Kidney epithelial cell (primary cell): ENCODE measurements around the gene RPL28. TPM values are rescaled to one million over a fixed set of nuclear protein-coding genes. Genes with fewer than 3 reads are reported as not detected.

ENCODE experiments used
- DNase-seq: peaks from one replicate; pipeline ENCODE4 v3.0.0-alpha.2; 2010; ENCODE audit warnings: low read depth
- H3K27me3 ChIP-seq: 2 replicates; pipeline ENCODE4 v1.6.0; 2011; ENCODE audit warnings: low read length; ENCODE audit not compliant: control insufficient read depth, insufficient read depth
- H3K36me3 ChIP-seq: 2 replicates; pipeline ENCODE4 v1.5.1; 2011; ENCODE audit warnings: low read length; ENCODE audit not compliant: control insufficient read depth, insufficient read depth
- H3K4me3 ChIP-seq: 2 replicates; pipeline ENCODE4 v1.5.1; 2011; ENCODE audit warnings: low read depth, mild to moderate bottlenecking, control low read depth, low read length
- total RNA-seq: library from RNA; depleted of rRNA; stranded (reverse); fragments of >200 nt; gene quantifications from 2 replicates; pipeline ENCODE4 v1.2.3, GENCODE V29; 2015
- TF ChIP-seq, protein P1 (sequence below): IDR thresholded peaks from 2 replicates; pipeline ENCODE4 v1.5.1; 2011; ENCODE audit warnings: mild to moderate bottlenecking, moderate library complexity, low read length, control low read depth, inconsistent platforms; ENCODE audit not compliant: insufficient read depth, poor library complexity, severe bottlenecking

RPL28 gene
- total RNA-seq, 1 donor from 2014 or later, result 630 TPM

DNA sequence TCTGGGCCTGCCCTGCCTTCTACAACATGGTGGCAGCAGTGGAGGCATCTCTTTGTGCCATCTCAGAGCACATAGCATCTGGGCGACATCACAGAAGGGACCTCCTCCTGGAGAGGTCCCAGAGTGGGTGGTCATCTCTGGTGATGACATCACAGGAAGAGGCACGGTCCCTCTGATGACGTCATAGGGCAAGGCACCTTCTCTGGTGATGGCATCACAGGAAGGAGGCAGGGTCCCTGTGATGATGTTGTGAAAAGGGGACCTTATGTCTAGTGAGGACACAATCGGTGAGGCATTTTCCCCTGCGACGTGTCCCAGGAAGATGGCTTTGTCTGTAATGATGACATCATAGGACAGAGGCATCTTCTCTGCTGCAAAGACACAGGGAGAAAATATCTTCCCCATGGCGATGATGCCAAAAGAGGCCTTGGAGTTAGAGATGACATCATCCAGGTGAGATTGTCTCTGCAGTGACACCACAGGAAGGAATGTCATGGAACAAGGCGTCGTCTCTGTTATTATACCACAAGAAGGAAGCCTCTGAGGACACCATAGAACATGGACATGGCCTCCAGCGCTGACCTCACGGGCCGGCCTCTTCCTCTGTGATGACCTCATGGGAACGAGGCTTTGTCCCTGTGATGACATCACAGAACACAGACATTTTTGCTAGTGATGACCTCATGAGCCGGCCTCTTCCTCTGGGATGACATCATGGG is 46.7 kb downstream of the RPL28 start:
- no peak overlapping the region for H3K4me3 ChIP-seq
- TF ChIP-seq, protein P1, sequence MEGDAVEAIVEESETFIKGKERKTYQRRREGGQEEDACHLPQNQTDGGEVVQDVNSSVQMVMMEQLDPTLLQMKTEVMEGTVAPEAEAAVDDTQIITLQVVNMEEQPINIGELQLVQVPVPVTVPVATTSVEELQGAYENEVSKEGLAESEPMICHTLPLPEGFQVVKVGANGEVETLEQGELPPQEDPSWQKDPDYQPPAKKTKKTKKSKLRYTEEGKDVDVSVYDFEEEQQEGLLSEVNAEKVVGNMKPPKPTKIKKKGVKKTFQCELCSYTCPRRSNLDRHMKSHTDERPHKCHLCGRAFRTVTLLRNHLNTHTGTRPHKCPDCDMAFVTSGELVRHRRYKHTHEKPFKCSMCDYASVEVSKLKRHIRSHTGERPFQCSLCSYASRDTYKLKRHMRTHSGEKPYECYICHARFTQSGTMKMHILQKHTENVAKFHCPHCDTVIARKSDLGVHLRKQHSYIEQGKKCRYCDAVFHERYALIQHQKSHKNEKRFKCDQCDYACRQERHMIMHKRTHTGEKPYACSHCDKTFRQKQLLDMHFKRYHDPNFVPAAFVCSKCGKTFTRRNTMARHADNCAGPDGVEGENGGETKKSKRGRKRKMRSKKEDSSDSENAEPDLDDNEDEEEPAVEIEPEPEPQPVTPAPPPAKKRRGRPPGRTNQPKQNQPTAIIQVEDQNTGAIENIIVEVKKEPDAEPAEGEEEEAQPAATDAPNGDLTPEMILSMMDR, result no peak
- H3K36me3 ChIP-seq, result no peaks in the 10 kb centered on the region
- no peak for DNase-seq
- H3K27me3 ChIP-seq, result peaks cover 34% of the 10 kb centered on the region

GRCh38 chr19:55433292-55433691 is 47.6 kb downstream of the RPL28 start:
- TF ChIP-seq, protein P1, result no peak
- DNase-seq, result no peak
- no peaks in the 10 kb centered on the region for H3K36me3 ChIP-seq
- H3K4me3 ChIP-seq, result no peak overlapping the region
- H3K27me3 ChIP-seq, result peaks cover 37% of the 10 kb centered on the region

- Histone ChIP-seq H3K36me3 (no peaks in the 10 kb centered on the region), H3K27me3 (peaks cover 42% of the 10 kb centered on the region), H3K4me3 (no peak overlapping the region)
- TF ChIP-seq, protein P1, result no peak
- DNase-seq, result no peak
Measured at GRCh38 chr19:55434356-55434919, 48.7 kb downstream of the RPL28 start.

DNA sequence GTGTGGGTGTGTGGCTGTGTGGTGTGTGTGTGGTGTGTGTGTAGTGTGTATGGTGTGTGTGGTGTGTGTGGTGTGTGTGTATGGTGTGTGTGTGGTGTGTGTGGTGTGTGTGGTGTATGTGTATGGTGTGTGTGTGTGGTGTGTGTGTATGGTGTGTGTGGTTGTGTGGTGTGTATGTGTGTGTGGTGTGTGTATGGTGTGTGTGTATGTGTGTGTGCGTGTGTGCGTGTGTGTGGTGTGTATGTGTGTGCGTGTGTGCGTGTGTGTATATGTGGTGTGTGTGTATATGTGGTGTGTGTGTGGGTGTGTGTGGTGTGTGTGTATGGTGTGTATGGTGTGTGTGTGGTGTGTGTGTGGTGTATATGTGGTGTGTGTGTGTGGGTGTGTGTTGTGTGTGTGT is 49.3 kb downstream of the RPL28 start:
- Histone ChIP-seq H3K36me3 (no peaks in the 10 kb centered on the region), H3K4me3 (no peak overlapping the region), H3K27me3 (peaks cover 44% of the 10 kb centered on the region)
- DNase-seq, result no peak
- TF ChIP-seq, protein P1, result no peak

DNA sequence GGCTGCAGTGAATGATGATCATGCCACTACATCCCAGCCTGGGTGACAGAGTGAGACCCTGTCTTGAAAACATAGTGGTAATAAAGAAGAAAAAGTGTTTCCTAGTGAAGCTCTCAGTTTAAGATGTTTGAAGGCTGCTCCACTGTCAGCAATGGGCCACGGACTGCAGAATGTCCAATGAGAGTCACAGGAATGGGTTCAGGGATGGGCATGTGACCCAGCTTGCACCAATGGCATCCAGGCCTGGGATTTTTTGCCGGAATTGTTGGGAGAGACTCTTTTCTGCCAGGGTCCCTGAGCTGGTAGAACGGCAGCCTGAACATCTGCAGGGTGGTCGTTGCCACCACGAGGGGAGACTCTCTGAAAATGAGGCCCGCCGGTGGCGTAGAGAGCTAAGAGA is 51.1 kb downstream of the RPL28 start:
- TF ChIP-seq, protein P1, result no peak
- DNase-seq, result no peak
- Histone ChIP-seq H3K36me3 (no peaks in the 10 kb centered on the region), H3K4me3 (no peak overlapping the region), H3K27me3 (peaks cover 59% of the 10 kb centered on the region)
